ENCODE data around the gene DDX42.

GRCh38 chr17:63762161-63763078 is 11.6 kb upstream of the DDX42 start:
- TF ChIP-seq CTCF (IDR thresholded peaks at IDR 0.05) (no peak), POLR2A (IDR thresholded peaks at IDR 0.05) (no peak)

Data from testis (tissue), 2 donors.